Uterus (tissue), 2 donors: ENCODE results near the gene WDPCP.

ENCODE experiments used
- CTCF ChIP-seq, 4 experiments: fragments of 200-600 bp in 2 of 4; fragments of 450-650 bp in 2 of 4; sonication (generic) in 2 of 4; IDR thresholded peaks; one replicate each; pipeline ENCODE4 v1.5.1; 2016 to 2019; ENCODE audit warnings: antibody characterized with exemption in 4 of 4, mild to moderate bottlenecking in 2 of 4, moderate library complexity in 1 of 4
- POLR2A ChIP-seq, 2 donors: fragments of 450-650 bp; IDR thresholded peaks; one replicate each; pipeline ENCODE4 v1.6.1; 2016; ENCODE audit warnings: antibody characterized with exemption in 2 of 2, mild to moderate bottlenecking in 1 of 2, moderate library complexity in 1 of 2

GRCh38 chr2:63537306-63537705, 51.0 kb downstream of the WDPCP start:
- TF ChIP-seq CTCF (IDR thresholded peaks at IDR 0.05) (no peak), POLR2A (IDR thresholded peaks at IDR 0.05) (no peak)
